Ovary (tissue), 3 donors: ENCODE results near the gene PTMA.

Experiments used
- CTCF ChIP-seq, 3 donors: fragments of 450-650 bp in 2 of 3; fragments of 200-600 bp in 1 of 3; IDR thresholded peaks; one replicate each; pipeline versions ENCODE4 v1.5.1 to v1.8.0; 2016 to 2022; ENCODE audit warnings: antibody characterized with exemption in 3 of 3, mild to moderate bottlenecking in 1 of 3
- EP300 ChIP-seq: sonication (generic); formaldehyde crosslinking; IDR thresholded peaks from one replicate; pipeline ENCODE4 v1.6.1; 2017; ENCODE audit warnings: antibody characterized with exemption
- donor health status: DM: no; HTN: no; CAD: no.

- TF ChIP-seq CTCF (IDR thresholded peaks at IDR 0.05) = peak; percentile 60 to 91 (median 74)
- no peak for TF ChIP-seq EP300
Observed at GRCh38 chr2:231674587-231675338, 33.6 kb upstream of the PTMA start.
